ENCODE measurements around the gene STEAP1. TPM values are rescaled to one million over a fixed set of nuclear protein-coding genes. Genes with fewer than 3 reads are reported as not detected.

The STEAP1 gene
- total RNA-seq, 1 donor from 2014 or later, result 8.2 TPM

DNA sequence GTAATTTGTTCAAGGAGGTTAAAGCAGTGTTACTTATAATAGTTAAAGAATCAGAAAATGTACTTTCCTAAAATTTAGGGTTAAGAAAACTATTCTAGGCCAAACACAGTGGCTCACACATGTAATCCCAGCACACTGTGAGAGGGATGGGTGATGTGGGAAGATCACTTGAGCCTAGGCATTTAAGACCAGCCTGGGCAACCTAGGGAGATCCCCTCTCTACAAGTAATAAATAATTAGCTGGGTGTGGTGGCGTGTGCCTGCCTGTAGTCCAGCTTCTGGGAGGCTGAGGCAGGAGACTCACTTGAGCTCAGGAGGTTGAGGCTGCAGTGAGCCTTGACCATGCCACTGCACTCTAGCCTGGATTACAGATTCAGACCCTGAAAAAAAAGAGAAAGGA, 53.7 kb downstream of the STEAP1 start:
- DNase-seq (no peak), ATAC-seq (no peak)
- Histone ChIP-seq H3K36me3 (no peaks in the 10 kb centered on the region), H3K4me1 (peaks cover 7% of the 10 kb centered on the region), H3K4me3 (no peak overlapping the region), H3K9me3 (no peaks in the 10 kb centered on the region), H3K27me3 (ENCODE audit: low read depth) (peaks cover 11% of the 10 kb centered on the region), H3K27ac (no peak overlapping the region)
- no peak for TF ChIP-seq CTCF (IDR thresholded peaks at IDR 0.05)
- intact Hi-C loops (cut with DNase I), result no loop called here

- intact Hi-C loops (cut with DNase I), result no loop called here
- Histone ChIP-seq H3K4me1 (peaks cover 7% of the 10 kb centered on the region), H3K4me3 (no peak overlapping the region), H3K9me3 (no peaks in the 10 kb centered on the region), H3K36me3 (no peaks in the 10 kb centered on the region), H3K27me3 (ENCODE audit: low read depth) (peaks cover 11% of the 10 kb centered on the region), H3K27ac (peak overlapping the region; percentile 20)
- ATAC-seq, result no peak
- no peak for DNase-seq
- TF ChIP-seq CTCF (IDR thresholded peaks at IDR 0.05), result no peak
Measured at GRCh38 chr7:90209776-90210175, 55.5 kb downstream of the STEAP1 start.

DNA sequence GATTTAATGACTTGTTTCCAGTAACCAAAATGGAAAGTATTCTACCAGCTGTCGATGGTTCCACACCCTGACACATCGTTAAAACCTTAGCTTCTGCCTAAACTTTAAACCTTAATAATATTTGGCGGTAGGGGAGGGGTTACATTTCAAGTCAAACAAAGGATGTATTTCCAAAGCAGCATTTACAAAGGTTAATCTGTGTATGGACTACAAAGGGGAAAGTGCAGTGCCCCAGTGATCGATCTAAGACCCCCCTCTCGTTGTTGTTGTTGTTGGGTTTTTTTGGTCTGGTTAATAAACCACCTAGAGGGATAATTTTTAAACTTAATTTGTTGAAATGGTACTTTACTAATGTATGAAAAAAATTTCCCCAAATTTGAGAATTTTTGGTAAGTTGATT, 56.2 kb downstream of the STEAP1 start:
- Histone ChIP-seq H3K4me1 (peaks cover 7% of the 10 kb centered on the region), H3K27ac (peak overlapping the region; percentile 80), H3K36me3 (no peaks in the 10 kb centered on the region), H3K4me3 (peak overlapping the region; percentile 62), H3K27me3 (ENCODE audit: low read depth) (peaks cover 11% of the 10 kb centered on the region), H3K9me3 (no peaks in the 10 kb centered on the region)
- TF ChIP-seq CTCF (IDR thresholded peaks at IDR 0.05), result no peak
- DNase-seq, result no peak
- intact Hi-C loops (cut with DNase I), result no loop called here
- no peak for ATAC-seq

- H3K36me3 ChIP-seq, result no peaks in the 10 kb centered on the region
- DNase-seq, result no peak
- H3K4me1 ChIP-seq, result peaks cover 7% of the 10 kb centered on the region
- H3K9me3 ChIP-seq, result no peaks in the 10 kb centered on the region
- H3K4me3 ChIP-seq, result peak overlapping the region; percentile 62
- intact Hi-C loops (cut with DNase I), result no loop called here
- H3K27me3 ChIP-seq (ENCODE audit: low read depth), result peaks cover 11% of the 10 kb centered on the region
- H3K27ac ChIP-seq, result peak overlapping the region; percentile 80
- ATAC-seq, result peak in 1 of 2 donors; percentile 20
- TF ChIP-seq CTCF (IDR thresholded peaks at IDR 0.05), result no peak
Measured at GRCh38 chr7:90210981-90211380, 56.7 kb downstream of the STEAP1 start.

GRCh38 chr7:90211391-90212148, 57.3 kb downstream of the STEAP1 start, which contains the start of gene STEAP2:
Gene STEAP2 (plus strand): TSS chr7:90211740. CDS start chr7:90225083, 13,343 bp downstream.
- Histone ChIP-seq H3K4me1 (peaks cover 7% of the 10 kb centered on the region), H3K9me3 (no peaks in the 10 kb centered on the region), H3K27me3 (ENCODE audit: low read depth) (peaks cover 11% of the 10 kb centered on the region), H3K27ac (peak within 1 kb of the TSS; percentile 80), H3K36me3 (no peaks in the 10 kb centered on the region), H3K4me3 (peak within 1 kb of the TSS; percentile 62)
- DNase-seq, result peak; percentile 87
- peak; percentile 98 to 99 for ATAC-seq
- intact Hi-C loops (cut with DNase I), result no loop called here
- peak; percentile 53 for TF ChIP-seq CTCF (IDR thresholded peaks at IDR 0.05)
